ENCODE data around the gene JUND.
A peak's percentile ranks its signal among the peaks of the same experiment; 100 is the strongest.
"Not testable (repeated sequence)": the region's sequence is repeated elsewhere in the genome, so short reads cannot be mapped to it uniquely, and the experiment has no call there.

The JUND gene

DNA sequence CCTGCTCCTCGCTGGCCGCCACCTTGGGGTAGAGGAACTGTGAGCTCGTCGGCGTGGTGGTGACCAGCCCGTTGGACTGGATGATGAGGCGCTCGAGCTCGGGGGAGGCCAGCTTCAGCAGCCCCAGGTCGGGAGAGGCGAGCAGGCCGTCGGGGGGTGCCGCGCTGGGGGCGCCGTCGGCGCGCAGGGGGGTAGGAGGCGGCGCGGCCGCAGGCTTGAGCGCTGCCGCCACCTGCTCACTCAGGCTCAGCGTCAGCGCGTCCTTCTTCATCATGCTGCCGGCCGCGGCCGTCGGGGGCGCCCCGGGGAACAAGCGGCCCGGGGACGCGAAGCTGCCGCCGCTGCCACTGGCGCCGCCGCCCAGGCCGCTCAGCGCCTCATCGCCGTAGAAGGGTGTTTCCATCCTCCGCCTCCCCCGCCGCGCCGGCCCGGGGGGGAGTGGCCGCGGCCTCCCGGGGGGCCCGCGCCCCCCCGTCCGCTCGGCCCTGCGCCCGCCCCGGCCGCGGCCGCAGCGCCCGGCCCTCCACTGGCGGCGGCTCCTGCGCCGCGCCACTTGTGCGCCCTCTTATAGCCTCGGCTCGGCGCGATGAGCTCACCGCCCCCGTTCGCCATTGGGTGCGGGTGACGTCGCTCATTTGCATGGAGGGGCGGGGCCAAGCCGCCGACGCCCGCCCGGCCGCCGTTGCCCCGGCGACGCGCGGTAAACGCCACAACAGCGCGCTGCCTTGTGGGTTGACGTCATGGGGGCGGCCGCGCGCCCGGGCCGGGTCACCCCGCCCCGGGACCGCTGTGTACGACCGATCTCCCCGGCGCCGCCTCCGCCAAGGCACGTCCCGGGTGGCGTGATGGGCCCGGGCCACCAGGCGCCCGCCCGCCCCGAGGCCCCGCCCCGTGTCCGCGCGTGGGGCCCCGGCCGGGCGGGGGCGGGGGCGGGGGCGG lies at the start of gene JUND:
TSS of gene JUND (minus strand) at position 541 of the 939 bp plus-strand sequence. CDS start at position 403, 138 bp downstream.
- DNase-seq, result peak; percentile 95 to 98

DNA sequence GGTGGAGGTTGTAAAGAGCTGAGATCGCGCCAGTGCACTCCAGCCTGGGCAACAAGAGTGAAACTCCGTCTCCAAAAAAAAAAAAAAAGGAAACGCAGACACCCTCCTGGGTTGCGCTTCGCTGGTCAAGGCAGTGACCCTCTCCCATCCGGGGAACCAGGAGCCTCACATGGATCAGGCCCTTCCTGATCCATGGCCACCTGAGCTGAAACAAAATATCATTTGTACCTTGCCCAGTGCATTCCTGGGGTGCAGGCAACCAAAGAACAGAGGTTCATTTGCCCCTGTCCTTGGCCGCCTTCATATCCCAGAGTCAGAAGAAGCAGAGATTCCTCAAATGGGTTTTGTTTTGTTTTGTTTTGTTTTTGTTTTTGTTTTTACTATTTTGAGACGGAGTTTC lies 49.4 kb upstream of the JUND start:
- no peak for DNase-seq

DNA sequence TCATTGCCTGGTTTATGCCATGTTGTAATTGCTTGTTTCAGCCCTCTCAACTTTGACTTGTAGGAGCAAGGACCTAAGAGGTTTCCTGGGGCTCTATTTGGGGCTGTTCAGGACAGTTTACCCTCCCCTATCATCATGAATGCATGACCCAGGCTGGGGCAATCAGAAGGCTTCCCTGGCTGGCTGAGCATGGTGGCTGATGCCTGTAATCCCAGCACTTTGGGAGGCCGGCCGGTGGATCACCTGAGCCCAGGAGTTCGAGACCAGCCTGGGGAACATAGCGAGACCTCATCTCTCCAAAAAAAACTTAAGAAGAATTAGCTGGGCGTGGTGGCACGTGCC lies 47.6 kb upstream of the JUND start:
- DNase-seq, result no peak

DNA sequence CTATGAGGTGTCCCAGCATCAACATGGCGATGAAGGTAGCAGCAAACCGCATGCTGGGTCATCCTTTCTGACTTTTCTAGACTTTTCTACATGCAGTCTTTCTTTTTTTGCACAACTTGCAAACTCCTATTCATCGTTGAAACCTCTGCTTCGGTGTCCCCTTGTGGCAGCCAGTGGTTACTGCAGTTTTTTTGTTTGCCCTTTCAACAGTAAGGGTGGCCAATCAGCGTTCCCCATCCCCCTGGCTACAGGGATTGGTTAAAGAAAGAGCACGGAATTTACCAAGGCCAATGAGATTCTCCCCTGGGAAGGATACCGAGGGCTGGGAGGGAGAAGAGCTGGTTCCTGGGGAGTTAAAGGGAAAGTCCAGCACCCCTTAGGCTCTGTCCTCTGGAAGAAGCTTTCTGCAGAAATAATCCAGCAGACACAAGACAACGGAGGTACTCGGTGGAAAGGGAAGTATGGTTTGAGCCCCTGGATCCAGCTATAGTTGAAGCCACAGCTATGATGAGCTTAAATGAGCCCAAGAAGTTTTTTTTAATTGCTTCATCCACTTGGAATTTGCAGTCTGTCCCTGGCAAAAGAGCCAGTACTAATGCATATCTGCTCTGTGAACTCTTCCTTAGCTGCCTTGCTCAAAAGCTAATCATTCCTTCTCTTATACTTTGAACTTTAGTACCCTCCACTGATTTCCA lies 47.1 kb upstream of the JUND start:
- DNase-seq, result peak; percentile 98

DNA sequence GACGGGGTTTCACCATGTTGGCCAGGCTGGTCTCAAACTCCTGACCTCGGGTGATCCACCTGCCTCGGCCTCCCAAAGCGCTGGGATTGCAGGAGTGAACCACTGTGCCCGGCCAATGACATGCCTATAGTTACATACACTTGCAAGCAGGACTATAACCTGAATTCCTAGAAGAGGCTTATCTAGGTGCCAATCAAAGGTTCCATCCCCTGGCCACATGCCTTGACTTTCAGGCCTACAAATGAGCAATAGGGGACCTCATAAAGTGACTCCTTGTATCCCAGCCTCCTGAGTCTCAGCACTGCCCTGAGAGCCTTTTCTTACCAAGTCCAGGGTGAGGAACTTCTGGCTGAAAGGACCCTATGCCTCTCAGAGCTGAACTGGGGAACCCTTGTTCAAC lies 45.4 kb upstream of the JUND start:
- no peak for DNase-seq

DNA sequence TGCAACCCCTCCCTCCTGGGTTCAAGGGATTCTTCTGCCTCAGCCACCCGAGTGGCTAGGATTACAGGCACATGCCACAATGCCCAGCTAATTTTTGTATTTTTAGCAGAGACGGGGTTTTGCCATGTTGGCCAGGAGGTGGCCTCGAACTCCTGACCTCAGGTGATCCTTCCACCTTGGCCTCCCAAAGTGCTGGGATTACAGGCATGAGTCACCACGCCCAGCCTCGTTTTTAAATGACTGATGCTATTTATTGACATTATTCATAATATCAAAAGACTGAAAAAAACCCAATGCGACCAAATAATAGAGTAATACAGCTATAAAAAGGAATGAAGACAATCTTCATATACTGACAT lies 42.9 kb upstream of the JUND start:
- DNase-seq, result not testable (repeated sequence)

DNA sequence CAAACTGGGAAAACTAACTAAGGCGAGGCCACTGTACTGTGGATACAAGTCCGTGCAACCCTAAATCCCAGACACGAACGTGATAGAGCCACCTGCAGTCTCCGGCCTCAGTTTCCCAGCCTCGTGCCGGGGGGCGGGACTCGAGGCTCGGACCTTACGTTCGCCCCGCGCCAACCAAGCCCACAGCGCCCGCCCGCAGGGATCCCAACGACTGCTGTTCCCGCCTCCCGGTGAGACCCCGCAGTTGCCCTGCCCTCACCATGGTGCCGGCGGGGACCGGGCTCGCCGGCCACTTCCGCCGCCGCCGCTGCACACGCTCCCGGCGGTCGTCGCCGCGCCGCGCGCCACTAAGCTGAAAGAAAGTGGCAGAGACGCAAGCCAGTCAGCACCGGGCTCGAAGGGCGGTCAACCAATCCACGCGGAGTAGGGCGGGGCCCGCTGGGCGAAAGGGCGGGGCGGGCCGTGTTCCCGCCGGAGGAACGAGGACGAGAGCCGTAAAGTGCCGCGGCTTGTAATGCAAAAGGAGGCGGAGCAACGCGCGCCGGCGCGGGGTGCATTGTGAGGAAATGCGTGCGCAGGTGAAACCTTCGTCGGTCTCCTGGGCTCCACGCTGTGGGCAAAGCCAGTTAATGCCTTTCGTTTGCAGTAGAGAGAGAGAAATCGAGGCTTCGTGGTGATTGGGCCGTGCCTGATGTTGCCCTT lies 41.5 kb upstream of the JUND start, which contains the start of gene LSM4:
TSS of gene LSM4 (minus strand) at position 318 of the 702 bp plus-strand sequence. CDS start at position 262, 56 bp downstream.
- DNase-seq, result peak; percentile 95 to 99

DNA sequence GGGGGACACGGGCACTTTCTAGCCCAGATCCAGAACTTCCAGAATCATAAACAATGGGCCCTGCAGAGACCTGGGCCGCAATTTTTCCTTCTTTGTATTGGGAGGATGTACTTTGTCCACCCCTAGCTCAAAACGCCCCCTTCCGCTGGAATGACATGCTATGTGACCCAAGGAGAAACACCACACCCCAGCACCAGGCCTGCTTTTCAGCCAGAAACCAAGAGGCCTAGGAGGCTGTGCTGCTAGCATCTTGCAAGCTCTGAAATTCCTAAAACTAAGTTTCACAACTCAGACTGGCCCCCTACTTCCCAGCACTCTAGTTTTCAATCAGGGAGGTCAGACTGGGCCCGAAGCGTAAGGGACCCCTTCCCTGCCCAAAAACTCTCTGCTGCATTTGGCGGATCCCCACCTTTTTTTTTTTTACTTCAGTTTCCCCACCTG lies 40.9 kb upstream of the JUND start:
- peak; percentile 51 to 65 for DNase-seq

DNA sequence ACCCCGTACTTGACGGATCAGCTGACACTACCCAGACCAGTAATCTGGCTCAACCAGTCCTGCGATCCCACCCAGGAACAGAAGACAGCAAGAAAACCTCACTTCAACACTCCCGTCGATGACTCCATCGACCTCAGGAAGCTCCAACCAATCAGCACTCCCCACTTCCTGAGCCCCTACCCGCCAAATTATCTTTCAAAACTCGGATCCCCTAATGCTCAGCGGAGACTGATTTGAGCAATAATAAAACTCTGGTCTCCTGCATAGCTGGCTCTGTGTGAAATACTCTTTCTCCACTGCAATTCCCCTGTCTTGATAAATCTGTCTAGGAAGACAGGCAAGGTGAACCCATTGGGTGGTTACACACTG lies 40.3 kb upstream of the JUND start:
- DNase-seq, result no peak

DNA sequence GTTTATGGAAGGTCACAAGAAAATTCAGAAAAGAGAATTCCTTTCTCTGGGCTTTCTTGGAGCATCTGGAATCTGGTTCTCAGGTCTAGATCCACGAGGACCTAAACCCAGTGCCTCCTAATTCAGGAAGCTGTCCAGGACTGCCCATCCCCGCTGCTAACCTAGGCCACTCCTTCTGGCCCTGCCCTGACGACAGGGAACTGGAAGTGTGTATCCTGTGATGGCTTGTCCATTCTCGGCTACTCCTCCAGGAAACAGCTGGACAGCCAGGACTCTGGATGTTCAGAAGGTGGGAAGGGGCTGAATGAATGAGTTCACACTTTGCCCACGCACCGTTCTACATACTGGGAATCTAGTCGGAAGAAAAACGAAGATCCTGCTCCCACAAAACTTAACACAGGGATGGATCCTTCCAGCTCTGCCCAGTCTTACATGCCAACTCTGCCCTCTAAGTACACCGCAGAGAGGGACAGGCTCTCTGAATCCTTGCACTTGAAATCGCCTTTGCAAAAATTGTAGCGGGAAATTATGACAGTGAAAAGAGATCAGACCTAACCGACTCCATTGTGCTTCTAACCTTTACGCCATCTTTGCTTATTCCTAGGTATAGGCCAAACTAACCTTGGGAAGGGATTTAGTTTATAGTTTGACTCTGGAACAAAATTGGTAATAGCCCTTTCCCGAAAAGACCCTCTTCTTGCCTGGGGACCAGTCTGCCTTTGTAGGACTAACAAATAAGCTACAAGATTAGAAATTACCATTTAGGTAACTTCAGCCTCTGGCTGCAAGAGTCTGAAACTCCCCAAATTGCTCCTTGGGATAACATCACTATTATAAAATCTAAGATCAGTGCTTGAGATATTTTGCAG lies 39.7 kb upstream of the JUND start:
- DNase-seq, result peak; percentile 39 to 45

DNA sequence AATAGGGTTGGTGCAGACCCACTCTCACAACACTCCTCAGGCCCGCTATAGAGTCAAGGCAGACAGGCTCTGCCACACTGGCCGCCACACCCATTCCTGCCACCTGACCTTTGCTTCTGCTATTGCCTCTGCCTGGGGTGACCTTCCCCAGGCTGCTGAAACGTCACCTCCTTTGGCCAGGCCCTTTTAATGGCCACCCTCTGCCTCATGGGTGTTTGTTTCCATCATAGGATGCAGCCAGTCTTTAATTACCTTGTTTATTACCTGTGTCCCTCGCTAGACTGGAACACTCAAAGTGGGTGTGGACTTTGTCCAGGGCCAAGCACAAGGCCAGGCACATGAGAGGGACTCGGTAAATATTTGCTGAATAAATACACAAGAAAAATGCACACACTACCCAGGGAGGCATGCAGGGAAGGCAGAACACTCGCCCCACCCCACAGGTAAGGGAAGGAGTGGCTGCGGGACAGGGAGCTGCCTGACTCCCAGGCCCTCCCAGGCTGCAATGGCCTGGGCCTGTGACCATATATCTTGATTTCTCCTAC lies 38.2 kb upstream of the JUND start:
- peak; percentile 36 to 52 for DNase-seq

DNA sequence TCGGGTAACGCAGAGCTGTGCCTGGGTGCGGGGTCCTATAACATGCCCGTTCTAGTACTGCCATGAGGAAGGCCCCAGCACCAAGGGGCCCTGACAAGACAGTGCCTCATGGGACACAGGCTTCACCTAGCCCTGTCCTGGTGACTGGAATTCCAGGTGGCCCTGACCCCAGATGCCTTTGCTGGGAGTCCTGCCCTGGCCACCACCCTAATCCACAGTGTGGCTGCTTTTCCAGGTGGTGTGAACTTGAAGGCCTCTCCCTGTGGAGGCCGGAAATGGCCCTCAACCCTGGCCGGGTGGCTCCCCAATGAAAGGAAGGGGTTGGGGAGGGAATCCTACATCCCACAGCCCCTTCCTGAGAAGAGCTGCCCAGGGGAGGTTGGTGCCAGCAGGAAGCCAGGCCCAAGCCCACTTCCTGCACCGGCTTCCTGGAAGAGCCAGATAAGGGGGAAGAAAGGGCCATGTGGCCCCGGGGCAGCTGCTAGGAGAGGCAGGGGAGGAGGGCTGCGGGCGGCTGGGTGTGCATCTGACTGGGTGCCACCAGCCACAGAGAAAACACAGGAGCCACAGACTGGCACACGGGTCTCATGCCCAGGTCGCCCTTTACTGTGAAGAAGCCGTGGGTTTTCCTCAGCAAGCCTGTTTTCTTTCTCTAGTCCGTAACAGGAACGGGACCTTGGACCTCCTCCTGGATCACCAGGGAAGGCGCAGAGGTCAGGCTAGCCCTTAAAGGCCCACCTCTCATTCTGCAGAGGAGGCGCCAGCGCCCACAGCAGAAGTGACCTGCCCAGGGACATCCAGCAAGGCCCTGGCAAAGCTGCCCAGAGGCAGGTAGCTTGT lies 36.8 kb upstream of the JUND start:
- DNase-seq, result no peak

DNA sequence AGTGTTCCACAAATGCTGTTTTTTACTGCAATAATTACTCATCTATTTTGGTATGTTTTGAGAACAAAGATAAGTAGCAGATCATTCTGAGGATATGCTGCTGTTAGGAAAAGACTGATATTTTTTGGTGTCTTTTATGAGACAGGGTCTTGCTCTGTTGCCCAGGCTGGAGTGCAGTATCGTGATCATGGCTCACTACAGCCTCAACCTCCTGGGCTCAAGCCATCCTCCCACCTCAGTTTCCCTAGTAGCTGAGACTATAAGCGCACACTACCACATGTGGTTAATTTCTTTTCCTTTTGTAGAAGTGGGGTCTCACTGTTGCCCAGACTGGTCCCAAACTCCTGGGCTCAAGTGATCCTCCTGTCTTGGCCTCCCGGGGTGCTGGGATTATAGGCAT lies 32.0 kb upstream of the JUND start:
- no peak for DNase-seq

DNA sequence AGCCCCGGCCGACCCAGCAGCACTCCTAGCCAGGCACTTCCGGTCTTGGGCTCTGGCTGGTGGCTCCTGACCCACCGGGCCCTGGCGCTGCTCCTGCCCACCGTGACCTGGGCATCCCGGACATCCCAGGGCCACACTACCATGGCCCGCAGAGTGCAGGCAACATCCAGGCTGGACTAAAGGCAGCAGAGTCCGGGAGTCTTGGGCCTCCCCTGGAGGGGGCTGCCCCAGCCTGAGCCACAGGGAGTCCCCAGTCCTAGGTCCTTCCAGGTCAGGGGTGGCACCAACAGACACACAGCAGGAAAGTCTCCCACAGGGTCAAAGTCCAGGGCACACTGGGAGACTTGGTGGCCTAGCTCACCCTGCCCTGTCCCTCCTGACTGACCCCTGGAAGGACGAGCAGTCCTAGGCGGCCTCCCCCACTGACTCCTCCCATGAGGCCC lies 30.7 kb upstream of the JUND start:
- DNase-seq, result no peak

DNA sequence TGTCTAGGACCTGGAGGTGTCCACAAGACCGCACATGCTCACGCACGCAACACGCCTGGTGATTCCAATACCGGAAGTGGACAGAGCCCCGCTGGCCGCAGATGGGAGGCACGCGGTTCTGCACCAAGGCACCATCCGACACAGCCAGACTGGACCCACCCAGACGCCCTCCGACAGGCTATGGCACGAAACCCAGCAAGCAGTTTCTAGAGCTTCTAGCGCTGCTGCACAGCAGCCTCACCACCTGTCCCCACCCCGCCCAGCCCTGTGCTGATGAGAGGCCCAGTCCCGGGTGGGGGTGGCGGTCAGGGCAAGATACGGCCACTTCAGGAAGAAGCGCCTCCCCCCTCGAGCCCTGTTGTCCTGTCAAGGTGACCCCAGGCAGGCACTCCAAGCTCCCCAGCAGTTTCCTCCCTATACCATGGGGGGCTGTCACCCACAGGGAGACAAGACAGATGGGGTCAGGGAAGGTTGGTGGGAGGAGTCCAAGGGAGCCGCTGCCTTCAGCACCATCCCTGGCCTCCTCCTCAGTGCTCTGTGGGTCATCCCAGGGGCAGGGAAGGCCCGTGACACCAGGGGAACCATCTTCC lies 30.2 kb upstream of the JUND start:
- no peak for DNase-seq

DNA sequence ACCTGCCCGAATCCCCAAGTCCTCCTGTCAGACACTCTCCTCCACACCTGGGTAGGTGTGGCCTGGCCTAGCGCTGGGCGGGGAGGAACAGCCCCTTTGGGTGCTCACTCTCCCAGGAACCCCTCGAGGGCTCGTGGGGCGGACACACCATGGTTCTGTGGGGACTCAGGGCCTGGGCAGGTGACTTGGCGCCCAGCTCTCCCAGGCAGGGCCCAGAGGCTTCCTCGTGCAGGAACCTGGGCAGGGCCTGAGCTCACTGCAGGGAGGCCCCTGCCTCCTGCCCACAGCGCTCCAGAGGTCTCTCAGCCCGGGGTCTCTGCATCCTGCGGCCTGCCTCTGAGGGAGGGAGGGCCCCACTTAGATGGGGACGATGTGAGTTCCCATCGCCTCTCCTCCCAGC lies 29.5 kb upstream of the JUND start:
- no peak for DNase-seq

DNA sequence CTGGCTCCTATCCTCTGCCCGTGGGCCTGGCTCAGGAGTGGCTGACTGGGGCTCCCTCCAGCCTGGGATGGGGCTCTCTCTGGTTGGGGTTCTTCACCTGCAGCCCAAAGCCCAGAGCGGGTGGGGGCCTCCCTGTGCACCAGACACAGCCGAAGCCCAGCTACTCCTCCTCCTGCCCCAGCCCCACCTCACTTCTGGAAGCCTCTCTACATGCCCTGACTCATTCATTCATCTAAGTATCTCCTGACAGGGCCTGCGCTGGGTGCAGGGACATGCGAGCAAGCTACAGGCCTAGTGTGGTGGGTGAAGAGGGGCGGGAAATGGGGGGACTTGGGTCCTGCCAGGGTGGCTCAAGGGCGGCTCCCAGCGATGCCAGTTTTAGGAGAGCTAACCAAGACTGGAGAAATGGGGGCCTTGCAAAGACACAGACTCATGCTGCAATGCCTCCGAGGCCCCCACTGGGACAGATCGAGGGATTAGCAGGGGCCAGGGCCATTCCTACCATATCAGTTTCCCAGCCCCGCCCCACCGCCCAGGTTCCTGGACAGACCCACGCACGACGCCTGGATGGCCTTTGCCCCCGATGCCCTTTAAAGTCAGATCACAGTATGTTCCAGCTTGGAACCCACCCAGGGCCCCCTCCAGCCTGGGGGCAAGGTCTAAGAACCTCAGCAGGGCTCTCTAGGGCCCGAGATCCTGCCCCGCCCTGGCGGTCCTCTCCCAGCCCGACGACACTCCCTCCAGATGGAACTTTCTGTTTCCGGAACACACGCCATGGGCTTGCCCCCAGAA lies 28.9 kb upstream of the JUND start:
- DNase-seq, result no peak

DNA sequence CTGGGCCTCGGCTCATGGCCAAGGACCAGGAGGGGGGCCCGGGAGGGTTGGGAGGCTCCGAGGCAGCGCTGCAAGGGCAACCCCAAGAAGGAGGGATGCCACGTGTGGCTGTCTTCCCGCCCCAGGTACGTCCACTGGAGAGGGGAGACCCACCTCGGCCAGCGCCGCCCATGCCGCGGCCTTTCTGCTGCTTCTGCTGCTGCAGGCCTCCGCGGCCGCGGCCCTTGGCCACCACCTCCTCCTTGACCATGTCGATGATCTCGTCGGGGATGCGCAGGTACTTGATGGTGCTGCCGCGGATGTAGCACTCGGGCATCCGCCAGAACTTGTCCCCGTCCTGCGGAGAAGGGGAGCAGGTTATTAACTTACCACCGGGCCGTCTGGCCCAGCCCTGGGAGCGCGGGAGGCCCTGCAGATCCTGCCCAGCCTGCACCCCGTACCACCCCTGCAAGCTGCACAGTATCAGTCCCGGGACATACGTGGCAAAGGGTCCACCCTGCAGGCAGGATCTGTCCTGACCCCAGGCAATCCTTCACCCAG lies 28.2 kb upstream of the JUND start:
- DNase-seq, result no peak

DNA sequence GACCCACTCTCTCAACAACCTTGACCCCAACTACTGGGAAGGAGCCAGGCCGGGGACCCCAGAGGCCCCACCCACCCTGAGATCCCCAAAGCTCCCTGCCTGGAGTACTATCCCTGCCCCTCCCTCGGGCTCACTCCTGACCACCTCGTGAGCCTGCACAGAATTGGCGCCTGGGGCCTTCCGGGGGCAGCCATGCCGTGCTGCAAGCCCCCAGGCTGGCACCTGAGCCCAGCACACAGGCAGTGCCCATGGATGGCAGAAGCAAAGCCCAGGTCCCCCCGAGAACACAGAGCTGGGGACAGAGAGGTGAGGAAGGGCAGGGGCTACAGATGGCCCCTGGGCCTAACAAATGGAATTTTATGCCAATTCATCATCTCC lies 27.5 kb upstream of the JUND start:
- no peak for DNase-seq
